SK-N-SH treated with all-trans-retinoic acid at 6 μM for 48 hours (cell line): Measurements from ENCODE around the gene COL4A2.

Experiments used
- ATAC-seq: fragments of 200-7000 bp; cut with Tn5 transposase; 3 replicates; pipeline ENCODE4 v1.9.1; 2020; ENCODE audit warnings: mild to moderate bottlenecking, moderate library complexity
- ARNTL ChIP-seq: fragments of 450-650 bp; formaldehyde crosslinking; IDR thresholded peaks from 2 replicates; pipeline ENCODE4 v1.5.0; 2020; ENCODE audit warnings: low read depth, mild to moderate bottlenecking, moderate library complexity, borderline replicate concordance
- BACH2 ChIP-seq: fragments of 250-450 bp; sonication (Bioruptor Pico); IDR thresholded peaks from 2 replicates; pipeline ENCODE4 v1.9.0; 2021; ENCODE audit warnings: mild to moderate bottlenecking, borderline replicate concordance
- CSDC2 ChIP-seq: fragments of 250-450 bp; sonication (Bioruptor Pico); IDR thresholded peaks from 2 replicates; pipeline ENCODE4 v1.5.0; 2020; ENCODE audit warnings: mild to moderate bottlenecking, moderate library complexity
- CSRNP3 ChIP-seq: fragments of 250-450 bp; sonication (Bioruptor Pico); IDR thresholded peaks from 2 replicates; pipeline ENCODE4 v1.5.1; 2021; ENCODE audit warnings: mild to moderate bottlenecking, moderate library complexity
- GLIS3 ChIP-seq: fragments of 250-450 bp; sonication (Bioruptor Pico); IDR thresholded peaks from 2 replicates; pipeline ENCODE4 v1.5.0; 2020; ENCODE audit warnings: mild to moderate bottlenecking, moderate library complexity
- ISL1 ChIP-seq: fragments of 250-450 bp; sonication (Bioruptor Pico); IDR thresholded peaks from 2 replicates; pipeline ENCODE4 v2.1.2; 2022; ENCODE audit warnings: mild to moderate bottlenecking, moderate library complexity
- OSR1 ChIP-seq: fragments of 250-450 bp; sonication (Bioruptor Pico); IDR thresholded peaks from 2 replicates; pipeline ENCODE4 v1.8.0; 2022; ENCODE audit warnings: moderate library complexity, mild to moderate bottlenecking, inconsistent platforms
- PATZ1 ChIP-seq: fragments of 250-450 bp; sonication (Bioruptor Pico); IDR thresholded peaks from 2 replicates; pipeline ENCODE4 v1.8.0; 2020; ENCODE audit warnings: mild to moderate bottlenecking, moderate library complexity, borderline replicate concordance
- RARB ChIP-seq: fragments of 250-450 bp; sonication (Bioruptor Pico); IDR thresholded peaks from 2 replicates; pipeline ENCODE4 v1.8.0; 2021; ENCODE audit warnings: mild to moderate bottlenecking, moderate library complexity
- SNAI2 ChIP-seq: fragments of 250-450 bp; sonication (Bioruptor Pico); IDR thresholded peaks from 2 replicates; pipeline ENCODE4 v1.5.0; 2020; ENCODE audit warnings: mild to moderate bottlenecking, moderate library complexity
- TCF4 ChIP-seq: fragments of 250-450 bp; sonication (Bioruptor Pico); IDR thresholded peaks from 2 replicates; pipeline ENCODE4 v1.8.0; 2021; ENCODE audit warnings: mild to moderate bottlenecking, moderate library complexity, borderline replicate concordance
- TOX ChIP-seq: fragments of 250-450 bp; sonication (Bioruptor Pico); IDR thresholded peaks from 2 replicates; pipeline ENCODE4 v1.8.0; 2021; ENCODE audit warnings: mild to moderate bottlenecking, moderate library complexity, borderline replicate concordance
- TSHZ2 ChIP-seq: fragments of 250-450 bp; sonication (Bioruptor Pico); IDR thresholded peaks from 2 replicates; pipeline ENCODE4 v1.5.0; 2020; ENCODE audit warnings: mild to moderate bottlenecking, moderate library complexity
- ZC3H10 ChIP-seq: fragments of 250-450 bp; sonication (Bioruptor Pico); IDR thresholded peaks from 2 replicates; pipeline ENCODE4 v1.5.1; 2021; ENCODE audit warnings: mild to moderate bottlenecking, moderate library complexity
- ZFP3 ChIP-seq: fragments of 250-450 bp; sonication (Bioruptor Pico); IDR thresholded peaks from 2 replicates; pipeline ENCODE4 v1.5.0; 2020; ENCODE audit warnings: mild to moderate bottlenecking, moderate library complexity
- ZFP30 ChIP-seq: fragments of 450-650 bp; formaldehyde crosslinking; IDR thresholded peaks from 2 replicates; pipeline ENCODE4 v1.5.0; 2022; ENCODE audit warnings: mild to moderate bottlenecking, moderate library complexity
- ZNF565 ChIP-seq: fragments of 450-650 bp; formaldehyde crosslinking; conservative IDR thresholded peaks from 2 replicates; pipeline ENCODE4 v1.5.0; 2020; ENCODE audit warnings: low read depth, mild to moderate bottlenecking, moderate library complexity
- ZNF70 ChIP-seq: fragments of 450-650 bp; formaldehyde crosslinking; IDR thresholded peaks from 2 replicates; pipeline ENCODE4 v1.5.0; 2020; ENCODE audit warnings: mild to moderate bottlenecking, moderate library complexity
- ZNF8 ChIP-seq: fragments of 450-650 bp; formaldehyde crosslinking; IDR thresholded peaks from 2 replicates; pipeline ENCODE4 v1.5.0; 2020; ENCODE audit warnings: mild to moderate bottlenecking, moderate library complexity

COL4A2 gene

GRCh38 chr13:110334256-110334655, 27.2 kb downstream of the COL4A2 start:
- ATAC-seq: peak; percentile 16; the same call in 1 of the 3 replicates

GRCh38 chr13:110334841-110335490, 27.9 kb downstream of the COL4A2 start:
- no peak for ATAC-seq

More at GRCh38 chr13:110334256-110334655, 27.2 kb downstream of the COL4A2 start:
- TF ChIP-seq ARNTL (CRISPR knock-in tag): no peak
- TF ChIP-seq TSHZ2: no peak
- TF ChIP-seq TOX (CRISPR knock-in tag): no peak
- TF ChIP-seq ZFP30 (CRISPR knock-in tag): no peak
- no peak for TF ChIP-seq SNAI2 (CRISPR knock-in tag)
- TF ChIP-seq TCF4 (CRISPR knock-in tag): no peak
- no peak for TF ChIP-seq CSRNP3 (CRISPR knock-in tag)
- no peak for TF ChIP-seq ZNF70 (CRISPR knock-in tag)
- no peak for TF ChIP-seq PATZ1
- no peak for TF ChIP-seq CSDC2 (CRISPR knock-in tag)
- no peak for TF ChIP-seq ZFP3 (CRISPR knock-in tag)
- TF ChIP-seq RARB (CRISPR knock-in tag): no peak
- TF ChIP-seq BACH2: no peak
- TF ChIP-seq ZC3H10 (CRISPR knock-in tag): no peak
- no peak for TF ChIP-seq ISL1 (CRISPR knock-in tag)
- no peak for TF ChIP-seq OSR1 (CRISPR knock-in tag)

More at GRCh38 chr13:110334841-110335490, 27.9 kb downstream of the COL4A2 start:
- TF ChIP-seq TSHZ2 (no peak), RARB (CRISPR knock-in tag) (no peak), CSRNP3 (CRISPR knock-in tag) (no peak), ZC3H10 (CRISPR knock-in tag) (no peak), TOX (CRISPR knock-in tag) (no peak), ISL1 (CRISPR knock-in tag) (no peak), SNAI2 (CRISPR knock-in tag) (no peak), ZNF8 (CRISPR knock-in tag) (no peak), ZNF565 (no peak), GLIS3 (no peak)
- TF ChIP-seq, all 23 proteins: peak for 0
